ENCODE data around the gene KIF3B.
"Not testable (repeated sequence)": the region's sequence is repeated elsewhere in the genome, so short reads cannot be mapped to it uniquely, and the experiment has no call there.

The KIF3B gene

DNA sequence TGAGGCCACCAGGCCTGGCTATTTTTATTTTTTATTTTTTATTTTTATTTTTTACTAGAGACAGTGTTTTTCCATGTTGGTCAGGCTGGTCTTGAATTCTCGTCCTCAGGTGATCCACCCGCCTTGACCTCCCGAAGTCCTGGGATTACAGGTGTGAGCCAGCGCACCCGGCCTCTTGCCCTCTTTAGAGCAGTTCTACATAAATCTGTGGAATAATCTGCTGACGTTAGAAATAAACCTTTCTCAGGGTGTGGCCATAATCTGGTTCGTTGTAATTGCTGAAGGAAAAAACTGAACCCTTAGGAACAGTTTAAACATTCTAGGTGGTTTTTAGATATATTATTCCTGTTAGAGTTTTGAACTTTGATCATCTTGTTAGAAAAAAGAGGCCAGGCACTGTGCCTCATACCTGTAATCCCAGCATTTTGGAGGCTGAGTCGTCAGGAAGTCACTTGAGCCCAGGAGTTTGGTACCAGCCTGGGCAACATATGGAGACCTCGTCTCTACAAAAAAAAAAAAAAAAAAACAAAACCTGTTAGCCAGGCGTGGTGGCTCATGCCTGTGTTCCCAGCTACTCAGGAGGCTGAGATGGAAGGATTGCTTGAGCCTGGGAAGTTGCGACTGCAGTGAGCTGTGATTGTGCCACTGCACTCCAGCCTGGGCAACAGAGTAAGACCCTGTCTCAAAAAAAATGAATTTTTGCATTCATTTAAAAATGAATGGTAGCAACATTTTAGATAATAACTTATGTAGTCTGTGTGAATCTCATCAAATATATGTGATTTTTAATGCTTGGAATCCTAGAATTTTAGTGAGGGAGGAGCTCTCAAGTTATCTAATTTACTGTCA is 104.9 kb downstream of the KIF3B start:
- TF ChIP-seq, protein P1, sequence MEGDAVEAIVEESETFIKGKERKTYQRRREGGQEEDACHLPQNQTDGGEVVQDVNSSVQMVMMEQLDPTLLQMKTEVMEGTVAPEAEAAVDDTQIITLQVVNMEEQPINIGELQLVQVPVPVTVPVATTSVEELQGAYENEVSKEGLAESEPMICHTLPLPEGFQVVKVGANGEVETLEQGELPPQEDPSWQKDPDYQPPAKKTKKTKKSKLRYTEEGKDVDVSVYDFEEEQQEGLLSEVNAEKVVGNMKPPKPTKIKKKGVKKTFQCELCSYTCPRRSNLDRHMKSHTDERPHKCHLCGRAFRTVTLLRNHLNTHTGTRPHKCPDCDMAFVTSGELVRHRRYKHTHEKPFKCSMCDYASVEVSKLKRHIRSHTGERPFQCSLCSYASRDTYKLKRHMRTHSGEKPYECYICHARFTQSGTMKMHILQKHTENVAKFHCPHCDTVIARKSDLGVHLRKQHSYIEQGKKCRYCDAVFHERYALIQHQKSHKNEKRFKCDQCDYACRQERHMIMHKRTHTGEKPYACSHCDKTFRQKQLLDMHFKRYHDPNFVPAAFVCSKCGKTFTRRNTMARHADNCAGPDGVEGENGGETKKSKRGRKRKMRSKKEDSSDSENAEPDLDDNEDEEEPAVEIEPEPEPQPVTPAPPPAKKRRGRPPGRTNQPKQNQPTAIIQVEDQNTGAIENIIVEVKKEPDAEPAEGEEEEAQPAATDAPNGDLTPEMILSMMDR (IDR thresholded peaks at IDR 0.05) = no peak
- Histone ChIP-seq H3K4me3 (ENCODE audit: low read depth, low read length) (no peak overlapping the region), H3K9ac (no peak overlapping the region), H3K27ac (no peak overlapping the region), H3K9me3 (ENCODE audit: control insufficient read depth, low read length) (no peaks in the 10 kb centered on the region), H3K4me1 (no peaks in the 10 kb centered on the region), H3K79me2 (peaks cover 14% of the 10 kb centered on the region), H3K36me3 (ENCODE audit: control insufficient read depth, insufficient read depth, low read length) (no peaks in the 10 kb centered on the region), H3K27me3 (ENCODE audit: control insufficient read depth, insufficient read depth, low read length) (no peaks in the 10 kb centered on the region), H3K4me2 (ENCODE audit: low read length) (no peak overlapping the region), H2AFZ (no peak overlapping the region)

DNA sequence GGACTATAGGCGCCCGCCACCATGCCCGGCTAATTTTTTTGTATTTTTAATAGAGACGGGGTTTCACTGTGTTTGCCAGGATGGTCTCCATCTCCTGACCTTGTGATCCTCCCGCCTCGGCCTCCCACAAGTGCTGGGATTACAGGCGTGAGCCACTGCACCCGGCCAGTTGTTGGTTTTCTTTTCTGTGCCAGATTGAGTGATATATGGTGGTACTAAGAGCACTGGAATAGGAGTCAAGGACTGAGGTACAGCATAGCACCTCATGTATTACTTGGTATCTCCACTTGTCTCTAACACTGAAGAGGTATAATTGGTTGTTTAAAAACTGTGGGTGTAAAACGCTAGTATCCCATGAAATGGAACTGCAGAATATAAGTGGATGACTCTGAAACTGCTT is 106.0 kb downstream of the KIF3B start:
- not testable (repeated sequence) for H3K36me3 ChIP-seq (ENCODE audit: control insufficient read depth, insufficient read depth, low read length); H2AFZ ChIP-seq; H3K4me3 ChIP-seq (ENCODE audit: low read depth, low read length); H3K27me3 ChIP-seq (ENCODE audit: control insufficient read depth, insufficient read depth, low read length); H3K9ac ChIP-seq; H3K27ac ChIP-seq; H3K4me1 ChIP-seq; H3K9me3 ChIP-seq (ENCODE audit: control insufficient read depth, low read length); H3K4me2 ChIP-seq (ENCODE audit: low read length)
- H3K79me2 ChIP-seq = peaks cover 19% of the 10 kb centered on the region

All from parathyroid adenoma (tissue), 2 donors.